HG02973 (cell line): ENCODE data around the gene FBXL16.

ENCODE experiments used
- ATAC-seq: cut with Tn5 transposase; IDR thresholded peaks from one replicate; pipeline ENCODE4 v1.9.1; 2021; ENCODE audit warnings: moderate library complexity; ENCODE audit not compliant: unreplicated experiment

The FBXL16 gene

GRCh38 chr16:647173-647902, 58.3 kb downstream of the FBXL16 start:
- no peak for ATAC-seq

DNA sequence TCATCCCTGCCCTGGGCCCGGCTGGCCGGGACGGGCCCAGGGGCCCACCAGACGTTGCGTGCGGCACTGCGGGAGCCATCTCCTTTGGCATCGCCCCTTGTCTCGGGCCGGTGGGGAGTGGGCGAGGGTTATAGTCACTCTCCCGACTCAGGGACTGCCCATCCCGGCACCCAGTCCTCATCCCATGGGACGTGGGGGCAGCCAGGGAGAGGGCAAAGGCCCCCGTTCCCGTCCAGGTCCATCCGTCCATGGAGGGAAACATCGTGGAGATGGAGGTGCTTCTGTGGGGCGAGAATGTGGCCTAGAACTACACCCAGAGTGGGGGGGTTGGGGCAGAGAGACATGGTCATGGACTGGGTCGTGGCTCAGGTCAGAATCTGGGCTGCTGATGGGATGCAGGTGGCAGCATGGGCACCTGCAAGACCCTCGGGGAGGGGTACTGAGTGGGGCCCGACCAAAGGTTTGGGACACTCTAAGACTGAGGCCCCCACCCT, 58.9 kb downstream of the FBXL16 start:
- no peak for ATAC-seq

- ATAC-seq = no peak
These were observed 59.5 kb downstream of the FBXL16 start for GRCh38 chr16:645852-646678.

- no peak for ATAC-seq
These were observed 61.0 kb downstream of the FBXL16 start for GRCh38 chr16:644556-644955.

DNA sequence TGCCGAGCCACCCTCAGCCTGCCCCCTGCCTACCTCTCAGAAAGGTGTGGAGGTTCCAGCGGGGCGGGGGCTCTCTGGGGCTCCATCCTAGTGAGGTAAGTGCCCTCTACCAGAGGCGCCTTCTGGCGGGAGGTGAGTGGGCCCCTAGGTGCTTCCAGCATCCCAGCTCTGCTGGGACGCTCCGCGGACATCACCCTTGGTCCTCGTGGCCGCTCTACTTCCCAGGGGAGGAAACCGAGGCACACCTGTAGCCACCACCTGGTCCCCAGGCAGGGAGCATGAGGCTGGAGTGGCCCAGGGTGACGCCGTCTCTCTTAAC, 62.6 kb downstream of the FBXL16 start:
- no peak for ATAC-seq
